ENCODE results near the gene ASB16. TPM values are rescaled to one million over a fixed set of nuclear protein-coding genes. Genes with fewer than 3 reads are reported as not detected.
A peak's percentile ranks its signal among the peaks of the same experiment; 100 is the strongest.

ASB16 gene
- total and polyA plus RNA-seq, 9 of the 15 experiments (the other 6 are each of a cell fraction or from before 2014, with no cell fraction given) = 0.03 to 0.07 TPM; not detected in 7

- TF ChIP-seq ATF3 (IDR thresholded peaks at IDR 0.05) (no peak), ATF3 (CRISPR knock-in tag; conservative IDR thresholded peaks at IDR 0.05) (no peak), NKRF (IDR thresholded peaks at IDR 0.05; ENCODE audit: borderline replicate concordance) (0 out of 2 replicates have a peak, but pooled peaks have one; percentile 6), NR4A1 (CRISPR knock-in tag; IDR thresholded peaks at IDR 0.05) (no peak), NR4A1 (tag; IDR thresholded peaks at IDR 0.05) (0 out of 2 replicates have a peak, but pooled peaks have one; percentile 52), SUPT5H (IDR thresholded peaks at IDR 0.05) (peak; percentile 63), HINFP (tag; conservative IDR thresholded peaks at IDR 0.05; ENCODE audit: low read depth) (no peak), SETDB1 (IDR thresholded peaks at IDR 0.05; ENCODE audit: low read length) (no peak), POLR2A (conservative IDR thresholded peaks at IDR 0.05) (peak; percentile 49), MTF1 (CRISPR knock-in tag; IDR thresholded peaks at IDR 0.05; ENCODE audit: borderline replicate concordance) (no peak), SIN3B (IDR thresholded peaks at IDR 0.05; ENCODE audit: low read depth) (no peak), SNIP1 (IDR thresholded peaks at IDR 0.05; ENCODE audit: low read depth) (no peak), MTA2 (IDR thresholded peaks at IDR 0.05; ENCODE audit: low read depth) (no peak), ZNF780A (CRISPR knock-in tag; IDR thresholded peaks at IDR 0.05) (no peak), ZNF507 (tag; conservative IDR thresholded peaks at IDR 0.05) (no peak), TCFL5 (CRISPR knock-in tag; conservative IDR thresholded peaks at IDR 0.05) (no peak), NR2C2 (CRISPR knock-in tag; IDR thresholded peaks at IDR 0.05) (no peak), NR2C2 (tag; IDR thresholded peaks at IDR 0.05) (peak; percentile 52; the same call in 1 of the 2 replicates), MCM2 (IDR thresholded peaks at IDR 0.05; ENCODE audit: low read depth) (no peak), FOXM1 (IDR thresholded peaks at IDR 0.05; ENCODE audit: low read depth) (no peak), FOXM1 (CRISPR knock-in tag; IDR thresholded peaks at IDR 0.05; ENCODE audit: low read depth) (no peak)
- TF ChIP-seq, protein P1, sequence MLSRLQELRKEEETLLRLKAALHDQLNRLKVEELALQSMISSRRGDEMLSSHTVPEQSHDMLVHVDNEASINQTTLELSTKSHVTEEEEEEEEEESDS (CRISPR knock-in tag; IDR thresholded peaks at IDR 0.05) = no peak
- TF ChIP-seq, protein P2, sequence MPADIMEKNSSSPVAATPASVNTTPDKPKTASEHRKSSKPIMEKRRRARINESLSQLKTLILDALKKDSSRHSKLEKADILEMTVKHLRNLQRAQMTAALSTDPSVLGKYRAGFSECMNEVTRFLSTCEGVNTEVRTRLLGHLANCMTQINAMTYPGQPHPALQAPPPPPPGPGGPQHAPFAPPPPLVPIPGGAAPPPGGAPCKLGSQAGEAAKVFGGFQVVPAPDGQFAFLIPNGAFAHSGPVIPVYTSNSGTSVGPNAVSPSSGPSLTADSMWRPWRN (IDR thresholded peaks at IDR 0.05; ENCODE audit: low read depth) = no peak
- TF ChIP-seq, protein P3, sequence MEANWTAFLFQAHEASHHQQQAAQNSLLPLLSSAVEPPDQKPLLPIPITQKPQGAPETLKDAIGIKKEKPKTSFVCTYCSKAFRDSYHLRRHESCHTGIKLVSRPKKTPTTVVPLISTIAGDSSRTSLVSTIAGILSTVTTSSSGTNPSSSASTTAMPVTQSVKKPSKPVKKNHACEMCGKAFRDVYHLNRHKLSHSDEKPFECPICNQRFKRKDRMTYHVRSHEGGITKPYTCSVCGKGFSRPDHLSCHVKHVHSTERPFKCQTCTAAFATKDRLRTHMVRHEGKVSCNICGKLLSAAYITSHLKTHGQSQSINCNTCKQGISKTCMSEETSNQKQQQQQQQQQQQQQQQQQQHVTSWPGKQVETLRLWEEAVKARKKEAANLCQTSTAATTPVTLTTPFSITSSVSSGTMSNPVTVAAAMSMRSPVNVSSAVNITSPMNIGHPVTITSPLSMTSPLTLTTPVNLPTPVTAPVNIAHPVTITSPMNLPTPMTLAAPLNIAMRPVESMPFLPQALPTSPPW (CRISPR knock-in tag; IDR thresholded peaks at IDR 0.05) = no peak
These were observed 46.4 kb upstream of the ASB16 start (continued) for GRCh38 chr17:44124118-44124438.
